ENCODE data around the gene MYO1D.
"Not testable (repeated sequence)": the region's sequence is repeated elsewhere in the genome, so short reads cannot be mapped to it uniquely, and the experiment has no call there.

The MYO1D gene

DNA sequence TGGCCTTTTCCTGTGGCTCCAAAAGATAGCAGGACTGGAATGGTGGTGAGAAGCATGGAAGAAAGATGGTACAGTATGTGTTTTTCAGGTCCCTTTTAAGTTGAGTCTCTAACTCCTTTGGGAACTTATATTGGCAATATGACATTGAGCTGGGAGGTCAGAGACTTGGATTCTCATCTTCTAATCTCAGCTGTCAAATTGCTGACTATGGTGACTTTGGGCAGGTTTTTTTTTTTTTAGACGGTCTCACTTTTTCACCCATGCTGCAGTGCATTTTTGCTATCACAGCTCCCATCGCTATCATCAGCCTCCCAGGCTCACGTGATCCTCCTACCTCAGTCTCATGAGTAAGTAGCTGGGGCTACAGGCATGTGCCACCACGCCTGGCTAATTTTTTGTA lies 405.3 kb downstream of the MYO1D start:
- no peak for ATAC-seq (ENCODE audit: low read depth)
- Mint-ChIP-seq H3K4me1 (no peaks in the 10 kb centered on the region), H3K9me3 (no peaks in the 10 kb centered on the region), H3K27ac (no peak overlapping the region), H3K4me3 (no peak overlapping the region), H3K36me3 (peaks cover 39% of the 10 kb centered on the region), H3K27me3 (no peaks in the 10 kb centered on the region)
- no peak for DNase-seq (ENCODE audit: low spot score in 2 of 2)

- peaks cover 42% of the 10 kb centered on the region for H3K36me3 Mint-ChIP-seq
- no peak overlapping the region for H3K4me3 Mint-ChIP-seq
- DNase-seq (ENCODE audit: low spot score in 2 of 2) (no peak), ATAC-seq (ENCODE audit: low read depth) (no peak)
- no peaks in the 10 kb centered on the region for H3K4me1 Mint-ChIP-seq
- H3K9me3 Mint-ChIP-seq, result no peaks in the 10 kb centered on the region
- no peak overlapping the region for H3K27ac Mint-ChIP-seq
- no peaks in the 10 kb centered on the region for H3K27me3 Mint-ChIP-seq
Measured at GRCh38 chr17:32470405-32471167, 406.3 kb downstream of the MYO1D start.

DNA sequence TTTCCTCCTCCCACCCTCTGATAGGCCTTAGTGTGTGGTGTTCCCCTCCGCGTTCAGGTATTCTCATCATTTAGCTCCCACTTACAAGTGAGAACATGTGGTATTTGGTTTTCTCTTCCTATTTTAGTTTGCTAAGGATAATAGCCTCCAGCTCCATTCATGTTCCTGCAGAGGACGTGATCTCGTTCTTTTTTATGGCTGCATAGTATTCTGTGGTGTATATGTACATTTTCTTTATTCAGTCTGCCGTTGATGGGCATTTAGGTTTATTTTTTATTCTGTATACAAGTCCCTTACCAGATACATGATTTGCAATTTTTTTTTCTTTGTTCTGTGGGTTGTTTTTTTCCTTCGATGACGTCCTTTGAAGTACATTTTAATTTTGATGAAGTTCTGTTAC lies 409.0 kb downstream of the MYO1D start:
- DNase-seq (ENCODE audit: low spot score in 2 of 2) (no peak), ATAC-seq (ENCODE audit: low read depth) (no peak)
- Mint-ChIP-seq H3K4me3 (no peak overlapping the region), H3K4me1 (no peaks in the 10 kb centered on the region), H3K27ac (no peak overlapping the region), H3K36me3 (peaks cover 34% of the 10 kb centered on the region), H3K9me3 (no peaks in the 10 kb centered on the region), H3K27me3 (no peaks in the 10 kb centered on the region)

DNA sequence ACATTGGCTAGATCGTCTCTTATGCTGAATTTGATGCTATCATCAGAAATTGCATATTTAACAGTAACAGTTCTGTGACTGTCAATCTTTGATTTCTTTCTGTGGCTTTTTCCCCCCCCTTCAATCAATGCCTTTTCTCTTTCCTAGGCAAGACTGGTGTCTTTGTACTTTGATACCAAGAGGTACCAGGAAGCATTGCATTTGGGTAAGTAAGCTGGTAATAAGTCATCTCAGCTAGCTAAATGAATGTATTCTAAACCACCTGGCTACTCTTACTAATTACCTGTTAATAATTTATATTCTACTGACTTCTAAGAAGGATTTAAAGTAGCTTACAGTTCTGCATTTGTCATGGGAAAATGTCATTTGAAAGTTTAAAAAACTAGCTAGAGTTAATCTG lies 412.6 kb downstream of the MYO1D start:
- H3K27me3 Mint-ChIP-seq, result no peaks in the 10 kb centered on the region
- peaks cover 25% of the 10 kb centered on the region for H3K36me3 Mint-ChIP-seq
- H3K27ac Mint-ChIP-seq, result no peak overlapping the region
- ATAC-seq (ENCODE audit: low read depth) (no peak), DNase-seq (ENCODE audit: low spot score in 2 of 2) (no peak)
- H3K9me3 Mint-ChIP-seq, result no peaks in the 10 kb centered on the region
- H3K4me1 Mint-ChIP-seq, result peaks cover 2% of the 10 kb centered on the region
- no peak overlapping the region for H3K4me3 Mint-ChIP-seq

- ATAC-seq (ENCODE audit: low read depth), result no peak
- no peaks in the 10 kb centered on the region for H3K9me3 Mint-ChIP-seq
- H3K4me1 Mint-ChIP-seq, result peaks cover 5% of the 10 kb centered on the region
- H3K27me3 Mint-ChIP-seq, result no peaks in the 10 kb centered on the region
- H3K36me3 Mint-ChIP-seq, result peaks cover 27% of the 10 kb centered on the region
- no peak overlapping the region for H3K4me3 Mint-ChIP-seq
- no peak for DNase-seq (ENCODE audit: low spot score in 2 of 2)
- H3K27ac Mint-ChIP-seq, result no peak overlapping the region
Measured at GRCh38 chr17:32463304-32463703, 413.6 kb downstream of the MYO1D start.

DNA sequence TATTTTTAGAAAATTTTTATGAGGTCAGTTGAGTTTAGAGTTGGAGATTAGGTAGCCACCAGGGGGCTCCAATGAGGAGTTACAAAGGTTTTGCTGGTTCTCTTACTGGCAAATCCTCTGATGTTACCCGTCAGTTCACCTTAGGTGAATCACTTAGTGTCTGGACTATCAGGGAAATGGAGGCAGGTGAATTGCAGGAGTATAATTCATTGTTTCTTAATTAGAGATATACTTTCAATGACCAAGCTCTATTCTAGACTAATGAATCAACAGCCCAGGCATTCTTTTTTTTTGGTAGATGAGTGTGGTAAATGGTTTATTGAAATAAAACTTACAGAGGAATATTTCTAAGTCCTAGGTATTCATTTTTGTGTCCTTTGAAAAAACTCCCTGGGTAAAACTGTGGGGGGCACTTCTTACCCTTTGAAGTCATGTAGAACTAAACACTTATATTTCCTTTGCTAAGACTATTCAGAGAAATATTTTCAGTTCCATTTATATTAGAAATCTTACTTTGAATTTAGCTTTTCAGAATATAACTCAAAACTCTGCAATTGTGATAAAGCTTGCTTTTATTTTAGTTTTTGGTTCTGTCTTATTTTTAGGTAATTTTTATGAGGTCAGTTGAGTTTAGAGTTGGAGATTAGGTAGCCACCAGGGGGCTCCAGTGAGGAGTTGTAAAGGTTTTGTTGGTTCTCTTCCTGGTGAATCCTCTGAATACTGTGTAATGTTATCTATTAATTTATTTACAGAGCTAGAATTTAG lies 414.9 kb downstream of the MYO1D start:
- Mint-ChIP-seq H3K4me1 (peaks cover 8% of the 10 kb centered on the region), H3K9me3 (no peaks in the 10 kb centered on the region), H3K36me3 (peaks cover 25% of the 10 kb centered on the region), H3K27me3 (no peaks in the 10 kb centered on the region), H3K27ac (no peak overlapping the region), H3K4me3 (no peak overlapping the region)
- DNase-seq (ENCODE audit: low spot score in 2 of 2) (peak; percentile 49 to 63), ATAC-seq (ENCODE audit: low read depth) (peak; percentile 86)

GRCh38 chr17:32461498-32461852 lies 415.4 kb downstream of the MYO1D start:
- H3K9me3 Mint-ChIP-seq, result no peaks in the 10 kb centered on the region
- H3K4me1 Mint-ChIP-seq, result peaks cover 8% of the 10 kb centered on the region
- peaks cover 26% of the 10 kb centered on the region for H3K36me3 Mint-ChIP-seq
- no peak overlapping the region for H3K4me3 Mint-ChIP-seq
- ATAC-seq (ENCODE audit: low read depth), result no peak
- no peak for DNase-seq (ENCODE audit: low spot score in 2 of 2)
- H3K27me3 Mint-ChIP-seq, result no peaks in the 10 kb centered on the region
- no peak overlapping the region for H3K27ac Mint-ChIP-seq

- Mint-ChIP-seq H3K36me3 (peaks cover 28% of the 10 kb centered on the region), H3K4me1 (peaks cover 8% of the 10 kb centered on the region), H3K4me3 (no peak overlapping the region), H3K27me3 (no peaks in the 10 kb centered on the region), H3K9me3 (no peaks in the 10 kb centered on the region), H3K27ac (no peak overlapping the region)
- ATAC-seq (ENCODE audit: low read depth) (no peak), DNase-seq (ENCODE audit: low spot score in 2 of 2) (no peak)
Measured at GRCh38 chr17:32460054-32460453, 416.9 kb downstream of the MYO1D start.

GRCh38 chr17:32458371-32458770 lies 418.6 kb downstream of the MYO1D start:
- Mint-ChIP-seq H3K4me1 (peaks cover 8% of the 10 kb centered on the region), H3K4me3 (no peak overlapping the region), H3K27ac (no peak overlapping the region), H3K9me3 (no peaks in the 10 kb centered on the region), H3K36me3 (peaks cover 39% of the 10 kb centered on the region), H3K27me3 (no peaks in the 10 kb centered on the region)
- ATAC-seq (ENCODE audit: low read depth), result no peak
- no peak for DNase-seq (ENCODE audit: low spot score in 2 of 2)

DNA sequence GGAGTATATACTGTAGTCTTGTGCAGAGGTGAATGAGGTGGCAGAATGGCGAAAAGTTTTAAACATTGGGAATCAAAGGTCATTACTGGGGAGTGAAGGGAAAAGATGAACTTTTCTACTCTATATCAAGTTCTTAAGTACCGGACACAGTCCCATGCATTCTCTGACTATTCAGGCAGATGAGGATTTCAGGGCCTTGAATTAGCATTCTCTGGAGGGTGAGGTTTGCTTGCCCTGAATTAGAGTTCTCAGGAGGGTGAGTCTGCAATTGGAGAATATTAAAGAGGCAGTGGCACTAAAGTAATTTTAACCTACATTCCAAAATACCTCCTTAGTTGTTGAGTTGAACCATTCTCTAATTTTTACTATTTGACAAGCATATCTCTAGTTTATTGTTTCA lies 423.6 kb downstream of the MYO1D start:
- H3K4me3 Mint-ChIP-seq, result no peak overlapping the region
- H3K36me3 Mint-ChIP-seq, result peaks cover 43% of the 10 kb centered on the region
- peaks cover 3% of the 10 kb centered on the region for H3K4me1 Mint-ChIP-seq
- ATAC-seq (ENCODE audit: low read depth), result no peak
- H3K27me3 Mint-ChIP-seq, result no peaks in the 10 kb centered on the region
- no peak for DNase-seq (ENCODE audit: low spot score in 2 of 2)
- no peaks in the 10 kb centered on the region for H3K9me3 Mint-ChIP-seq
- H3K27ac Mint-ChIP-seq, result peak overlapping the region; percentile 1

DNA sequence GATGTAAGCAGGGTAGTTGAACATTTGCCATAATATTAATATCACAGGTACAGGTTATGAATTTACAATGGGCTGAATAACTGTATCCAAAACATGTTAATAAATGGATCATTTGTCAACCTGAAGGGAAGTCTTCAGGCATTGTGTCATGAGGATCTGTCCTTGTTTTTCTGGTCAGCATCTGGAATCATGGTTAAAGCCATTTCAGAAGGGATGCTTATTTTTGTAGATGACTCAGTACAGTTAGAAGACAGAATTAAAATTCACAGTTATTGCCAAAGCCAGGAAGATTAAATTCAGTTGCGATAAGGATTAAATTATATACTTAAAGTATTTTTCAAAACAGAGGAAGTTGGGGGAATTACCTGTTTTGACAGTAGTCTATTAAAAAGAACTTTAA lies 424.6 kb downstream of the MYO1D start:
- Mint-ChIP-seq H3K27ac (no peak overlapping the region), H3K9me3 (no peaks in the 10 kb centered on the region), H3K27me3 (no peaks in the 10 kb centered on the region), H3K4me1 (no peaks in the 10 kb centered on the region), H3K4me3 (no peak overlapping the region), H3K36me3 (peaks cover 35% of the 10 kb centered on the region)
- DNase-seq (ENCODE audit: low spot score in 2 of 2) (no peak), ATAC-seq (ENCODE audit: low read depth) (no peak)

DNA sequence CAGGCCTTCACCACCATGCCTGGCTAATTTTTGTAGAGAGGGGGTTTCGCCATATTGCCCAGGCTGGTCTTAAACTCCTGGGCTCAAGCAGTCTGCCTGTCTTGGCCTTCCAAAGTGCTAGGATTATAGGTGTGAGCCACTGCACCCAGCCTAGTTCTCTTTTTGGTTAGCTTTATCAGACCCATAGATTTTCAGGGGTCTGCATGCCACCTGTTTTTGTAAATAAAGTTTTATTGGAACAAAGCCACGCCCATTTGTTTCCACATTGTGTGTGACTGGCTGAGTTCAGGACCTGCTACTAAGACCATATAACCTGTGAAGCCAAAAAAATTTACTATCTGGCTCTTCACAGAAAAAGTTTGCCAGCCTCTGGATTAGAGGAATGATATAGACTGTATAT lies 425.0 kb downstream of the MYO1D start:
- Mint-ChIP-seq H3K9me3 (no peaks in the 10 kb centered on the region), H3K27me3 (no peaks in the 10 kb centered on the region), H3K27ac (no peak overlapping the region), H3K36me3 (peaks cover 37% of the 10 kb centered on the region), H3K4me3 (no peak overlapping the region), H3K4me1 (peaks cover 3% of the 10 kb centered on the region)
- DNase-seq (ENCODE audit: low spot score in 2 of 2) (no peak), ATAC-seq (ENCODE audit: low read depth) (no peak)

DNA sequence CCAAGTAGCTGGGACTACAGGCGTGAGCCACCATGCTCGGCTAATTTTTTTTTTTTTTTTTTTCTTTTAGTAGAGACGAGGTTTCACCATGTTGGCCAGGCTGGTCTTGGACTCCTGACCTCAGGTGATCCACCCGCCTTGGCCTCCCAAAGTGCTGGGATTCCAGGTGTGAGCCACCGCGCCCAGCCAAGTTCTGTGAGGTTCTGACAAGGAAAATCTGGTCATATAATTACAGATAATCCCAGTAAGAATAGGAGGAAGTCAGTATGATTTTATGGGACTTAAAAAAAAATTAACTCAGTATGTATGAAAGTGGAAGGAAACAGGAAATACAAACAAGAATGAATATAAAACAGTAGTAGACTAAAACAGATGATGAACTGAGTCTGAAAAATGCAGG lies 426.5 kb downstream of the MYO1D start:
- Mint-ChIP-seq H3K4me1 (peaks cover 13% of the 10 kb centered on the region), H3K36me3 (peaks cover 35% of the 10 kb centered on the region)
- DNase-seq (ENCODE audit: low spot score in 2 of 2); ATAC-seq (ENCODE audit: low read depth); H3K27me3 Mint-ChIP-seq; H3K27ac Mint-ChIP-seq; H3K4me3 Mint-ChIP-seq; H3K9me3 Mint-ChIP-seq: not testable (repeated sequence)

- DNase-seq (ENCODE audit: low spot score in 2 of 2) (no peak), ATAC-seq (ENCODE audit: low read depth) (no peak)
- Mint-ChIP-seq H3K4me1 (peaks cover 16% of the 10 kb centered on the region), H3K4me3 (no peak overlapping the region), H3K36me3 (peaks cover 31% of the 10 kb centered on the region), H3K27ac (no peak overlapping the region), H3K9me3 (no peaks in the 10 kb centered on the region), H3K27me3 (no peaks in the 10 kb centered on the region)
Measured at GRCh38 chr17:32449963-32450362, 427.0 kb downstream of the MYO1D start.

DNA sequence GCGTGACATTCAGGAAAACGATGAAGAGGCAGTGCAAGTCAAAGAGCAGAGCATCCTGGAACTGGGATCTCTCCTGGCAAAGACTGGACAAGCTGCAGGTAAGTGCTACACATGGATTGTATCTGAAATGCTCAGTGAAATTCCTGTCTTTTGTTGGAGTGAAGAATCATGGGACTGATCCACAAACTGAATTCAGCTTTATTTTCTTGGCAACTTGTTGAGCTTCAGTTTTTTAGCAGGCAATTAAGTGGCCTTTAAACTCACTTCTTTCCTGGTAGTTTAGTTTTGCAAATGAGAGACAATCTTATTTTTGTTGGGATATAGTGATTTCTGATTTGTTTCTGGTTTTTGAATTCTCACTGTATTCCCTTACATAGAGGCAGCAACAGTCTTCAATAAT lies 430.0 kb downstream of the MYO1D start:
- ATAC-seq (ENCODE audit: low read depth), result no peak
- peaks cover 11% of the 10 kb centered on the region for H3K36me3 Mint-ChIP-seq
- peaks cover 20% of the 10 kb centered on the region for H3K4me1 Mint-ChIP-seq
- DNase-seq (ENCODE audit: low spot score in 2 of 2), result no peak
- H3K27ac Mint-ChIP-seq, result no peak overlapping the region
- H3K4me3 Mint-ChIP-seq, result no peak overlapping the region
- H3K27me3 Mint-ChIP-seq, result no peaks in the 10 kb centered on the region
- no peaks in the 10 kb centered on the region for H3K9me3 Mint-ChIP-seq
